HCEC 1CT (cell line): ENCODE measurements around the gene RSF1.

ENCODE experiments used
- DNase-seq: peaks from one replicate; pipeline ENCODE4 v3.0.0-alpha.2; 2017

The RSF1 gene

GRCh38 chr11:77800449-77800848, 20.1 kb downstream of the RSF1 start:
- no peak for DNase-seq

- no peak for DNase-seq
Observed at GRCh38 chr11:77799338-77799737, 21.2 kb downstream of the RSF1 start.

DNA sequence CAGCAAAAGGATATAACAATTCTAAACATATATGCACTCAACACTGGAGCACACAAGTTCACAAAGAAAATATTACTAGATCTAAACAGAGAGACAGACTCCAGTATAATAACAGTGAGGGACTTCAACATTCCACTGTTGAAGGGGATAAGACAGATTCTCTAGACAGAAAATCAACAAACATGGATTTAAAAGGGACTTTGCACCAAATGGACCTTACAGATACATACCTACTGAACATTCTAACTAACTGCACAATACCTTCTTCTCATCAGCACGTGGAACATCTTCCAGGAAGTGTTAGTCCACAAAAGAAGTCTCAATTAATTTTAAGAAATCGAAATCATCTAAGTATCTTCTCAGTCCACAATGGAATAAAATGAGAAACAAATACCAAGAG, 26.6 kb downstream of the RSF1 start:
- no peak for DNase-seq

- DNase-seq, result no peak
Observed at GRCh38 chr11:77791301-77791700, 29.2 kb downstream of the RSF1 start.

DNA sequence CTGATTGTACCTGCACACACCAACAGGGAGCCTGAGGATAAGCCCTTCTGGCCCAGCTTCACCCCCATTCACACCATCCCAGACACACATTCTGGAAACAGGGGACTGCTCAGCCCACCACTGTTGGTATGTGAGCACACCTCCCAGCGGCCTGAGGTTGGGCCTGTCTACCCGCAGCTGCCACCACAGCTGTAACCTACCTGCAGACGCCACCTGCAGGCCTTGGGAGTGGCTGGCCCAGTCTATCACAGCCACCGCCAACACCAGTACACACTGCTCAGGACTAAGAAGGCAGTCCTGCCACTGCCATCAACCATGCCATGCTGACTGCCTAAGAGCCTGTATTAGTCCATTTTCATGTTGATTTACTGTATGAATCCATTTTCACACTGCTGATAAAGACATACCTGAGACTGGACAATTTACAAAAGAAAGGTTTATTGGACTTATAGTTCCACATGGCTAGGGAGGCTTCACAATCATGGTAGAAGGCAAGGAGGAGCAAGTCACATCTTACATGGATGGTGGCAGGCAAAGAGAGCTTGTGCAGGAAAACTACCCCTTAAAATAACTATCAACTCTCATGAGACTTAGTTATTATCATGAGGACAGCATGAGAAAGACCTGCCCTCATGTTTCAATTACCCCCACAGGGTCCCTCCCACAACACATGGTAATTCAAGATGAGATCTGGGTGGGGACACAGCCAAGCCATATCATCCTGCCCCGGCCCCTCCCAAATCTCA, 30.6 kb downstream of the RSF1 start:
- DNase-seq, result no peak

DNA sequence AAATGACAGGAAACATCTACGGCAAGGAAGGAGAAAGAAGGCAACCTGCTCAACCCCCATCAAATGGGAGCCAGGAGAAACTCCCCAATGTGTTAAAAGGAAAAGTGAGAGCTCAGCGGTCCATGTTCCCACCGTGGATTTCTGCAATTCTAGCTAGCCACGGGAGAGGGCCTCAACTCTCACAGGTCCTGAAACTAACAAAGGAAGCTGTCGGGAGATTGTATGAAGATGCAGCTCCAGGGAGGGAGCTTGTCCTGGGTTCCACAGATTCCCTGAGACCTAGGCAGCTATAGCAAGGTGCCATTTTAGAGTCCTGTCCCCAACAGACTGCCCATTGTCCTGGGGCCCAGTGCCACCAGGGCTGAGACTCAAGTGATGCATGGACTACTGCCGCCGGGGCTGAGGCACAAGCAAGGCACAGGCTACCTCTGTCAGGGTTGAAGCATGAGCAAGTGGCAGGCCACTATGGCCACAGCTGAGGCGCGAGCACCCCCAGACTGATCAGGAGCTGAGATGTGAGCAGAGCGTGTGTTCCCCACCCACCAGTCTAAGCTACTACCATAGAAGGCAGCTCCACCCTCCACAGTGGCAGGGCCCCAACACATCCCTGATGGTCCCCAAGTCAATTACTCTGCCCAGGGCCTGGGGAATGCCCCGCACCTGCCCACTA, 31.3 kb downstream of the RSF1 start:
- no peak for DNase-seq

- DNase-seq, result no peak
Observed at GRCh38 chr11:77784572-77784971, 36.0 kb downstream of the RSF1 start.

- DNase-seq, result no peak
Observed at GRCh38 chr11:77783025-77783424, 37.5 kb downstream of the RSF1 start.

DNA sequence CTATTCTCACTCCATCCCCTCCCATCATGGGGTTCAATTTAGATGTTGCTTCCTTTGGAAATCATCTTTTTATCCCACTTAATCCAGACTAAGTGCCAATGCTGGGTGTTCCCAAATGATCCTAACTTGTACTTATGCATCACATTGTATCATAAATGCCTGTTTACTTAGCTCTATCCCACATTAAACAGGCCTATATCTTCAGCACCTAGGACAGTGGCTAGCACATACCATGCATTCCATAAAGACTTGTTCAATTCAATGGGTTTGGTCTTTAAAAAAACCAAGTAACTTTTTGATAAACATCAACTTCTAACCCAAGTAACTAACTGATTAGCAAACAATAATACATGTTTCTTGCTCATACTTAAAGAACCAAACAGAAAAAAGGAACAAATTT, 40.6 kb downstream of the RSF1 start:
- DNase-seq, result peak; percentile 26

GRCh38 chr11:77778549-77778948, 42.0 kb downstream of the RSF1 start:
- DNase-seq, result no peak

- DNase-seq, result no peak
Observed at GRCh38 chr11:77778118-77778517, 42.4 kb downstream of the RSF1 start.

GRCh38 chr11:77776455-77776854, 44.1 kb downstream of the RSF1 start:
- DNase-seq, result peak; percentile 33

GRCh38 chr11:77775936-77776335, 44.6 kb downstream of the RSF1 start:
- DNase-seq, result no peak

DNA sequence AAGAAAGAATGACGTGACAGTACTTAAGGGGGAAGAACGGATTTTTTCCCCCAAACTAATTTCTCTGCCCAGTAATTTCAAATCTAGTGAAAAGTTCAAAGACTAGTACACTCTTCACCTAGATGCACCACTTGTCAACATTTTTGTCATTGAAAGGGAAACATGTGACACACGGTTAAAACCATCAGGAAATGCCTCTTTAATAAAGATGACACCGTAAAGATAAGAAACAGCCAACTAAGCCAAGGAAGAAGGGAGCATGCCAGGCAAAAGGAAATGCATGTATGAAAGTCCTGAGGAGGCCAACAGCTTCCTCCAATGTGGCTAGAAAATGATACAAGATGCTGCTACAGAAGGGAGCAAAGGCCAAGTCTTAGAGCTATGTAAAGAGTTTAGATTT, 49.4 kb downstream of the RSF1 start:
- no peak for DNase-seq

DNA sequence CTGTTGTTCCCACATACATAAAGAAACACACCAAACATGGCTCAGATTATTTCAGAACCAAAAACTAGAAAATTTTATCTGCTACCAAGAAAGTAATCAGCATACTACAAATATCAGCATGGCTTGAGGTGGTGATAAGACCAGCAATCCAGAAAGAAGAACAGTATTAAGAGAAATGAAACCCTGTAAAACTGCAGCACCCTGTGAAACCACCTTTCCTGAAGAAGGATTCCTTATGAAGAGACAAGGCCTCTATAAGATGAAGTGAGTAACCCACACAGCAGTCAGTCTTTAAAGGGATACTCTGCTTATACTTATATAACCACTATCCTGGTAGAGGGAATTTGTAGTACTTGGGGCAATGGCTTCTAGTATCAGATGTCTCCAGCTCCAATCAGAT, 49.9 kb downstream of the RSF1 start:
- no peak for DNase-seq

- no peak for DNase-seq
Observed at GRCh38 chr11:77762426-77762825, 58.1 kb downstream of the RSF1 start.

DNA sequence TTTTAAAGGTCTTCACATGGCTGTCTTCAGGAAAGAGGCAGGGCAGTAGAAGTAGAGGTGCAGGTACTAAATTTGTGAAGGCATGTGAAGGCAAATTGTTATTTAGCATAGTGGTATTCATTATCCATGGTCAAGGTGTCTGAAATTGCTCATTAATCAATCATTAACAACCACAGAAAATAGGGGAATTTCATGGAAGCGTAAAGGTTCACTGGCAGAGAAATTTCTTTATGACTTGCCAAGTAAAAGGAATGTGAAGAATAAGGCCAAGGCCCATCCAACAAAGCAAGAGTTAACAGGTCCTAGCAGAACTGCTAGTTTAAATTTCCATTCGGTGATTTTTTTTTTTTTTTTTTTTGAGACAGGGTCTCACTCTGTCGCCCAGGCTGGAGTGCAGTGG, 59.0 kb downstream of the RSF1 start:
- no peak for DNase-seq

DNA sequence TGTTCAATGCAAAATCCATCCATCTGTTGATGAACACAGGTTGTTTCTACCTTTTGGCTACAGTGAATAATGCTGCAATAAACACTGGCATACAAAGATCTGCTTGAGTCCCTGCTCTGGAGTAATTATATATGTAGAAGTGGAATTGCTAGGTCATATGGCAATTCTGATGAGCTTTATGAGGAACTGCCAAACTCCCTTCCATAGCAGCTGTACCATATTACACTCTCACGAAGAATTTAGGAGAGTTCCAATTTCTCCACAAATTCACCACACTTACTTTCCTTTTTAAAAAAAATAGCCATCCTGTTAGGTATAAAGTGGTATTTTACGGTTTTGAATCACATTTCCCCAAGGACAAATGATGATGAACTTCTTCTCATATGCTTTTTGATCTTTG, 62.2 kb downstream of the RSF1 start:
- no peak for DNase-seq

- no peak for DNase-seq
Observed at GRCh38 chr11:77753230-77753629, 67.3 kb downstream of the RSF1 start.

GRCh38 chr11:77752516-77752915, 68.0 kb downstream of the RSF1 start:
- no peak for DNase-seq

- DNase-seq, result no peak
Observed at GRCh38 chr11:77750394-77751156, 69.9 kb downstream of the RSF1 start.

GRCh38 chr11:77749232-77749631, 71.3 kb downstream of the RSF1 start:
- no peak for DNase-seq

GRCh38 chr11:77748266-77748665, 72.3 kb downstream of the RSF1 start:
- no peak for DNase-seq

DNA sequence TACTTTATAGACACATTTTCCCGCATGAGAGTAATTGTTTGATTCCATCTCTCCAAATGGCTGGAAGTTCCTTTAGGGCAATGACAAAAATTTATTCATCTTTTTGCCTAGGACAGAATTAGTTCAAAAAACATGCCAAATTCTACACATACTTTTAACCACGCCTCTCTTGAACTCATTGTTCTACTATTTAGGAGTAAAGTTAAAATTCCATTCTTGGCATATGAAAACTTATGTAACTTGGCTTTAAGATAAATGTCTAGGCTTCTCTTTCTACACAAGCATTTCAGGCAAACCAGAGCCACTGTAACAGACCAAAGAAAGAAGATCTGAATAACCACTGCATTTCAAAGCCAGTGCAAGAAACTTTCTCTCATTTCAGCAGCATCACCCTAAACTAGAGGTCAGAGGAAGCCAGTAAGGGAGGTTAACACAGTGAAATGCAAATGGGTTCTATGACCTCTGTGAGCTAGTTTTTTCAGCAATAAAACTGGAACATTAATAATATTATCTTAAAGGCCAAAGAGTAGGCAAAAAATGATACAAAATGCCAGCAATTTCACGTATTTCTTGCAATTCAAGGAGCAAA, 73.0 kb downstream of the RSF1 start:
- DNase-seq, result no peak
